OCI-M1 (cell line): Measurements from ENCODE around the gene BAHCC1.

Experiments
- DNase-seq: peaks from one replicate; lab custom pipeline; 2025; lab: John Stamatoyannopoulos, UW

BAHCC1 gene

GRCh38 chr17:81398176-81398831, 3.0 kb downstream of the BAHCC1 start:
- no peak for DNase-seq

GRCh38 chr17:81398832-81399411, 3.7 kb downstream of the BAHCC1 start:
- DNase-seq = no peak

- peak; percentile 12 for DNase-seq
Measured at GRCh38 chr17:81399481-81400153, 4.4 kb downstream of the BAHCC1 start.

- DNase-seq = no peak
Measured at GRCh38 chr17:81400154-81400977, 5.1 kb downstream of the BAHCC1 start.

GRCh38 chr17:81400996-81401722, 5.9 kb downstream of the BAHCC1 start:
- no peak for DNase-seq

- peak; percentile 34 for DNase-seq
Measured at GRCh38 chr17:81401723-81402529, 6.7 kb downstream of the BAHCC1 start.

- no peak for DNase-seq
Measured at GRCh38 chr17:81402530-81402941, 7.3 kb downstream of the BAHCC1 start.

- no peak for DNase-seq
Measured at GRCh38 chr17:81402981-81403467, 7.8 kb downstream of the BAHCC1 start.

- DNase-seq = no peak
Measured at GRCh38 chr17:81403671-81404534, 8.6 kb downstream of the BAHCC1 start.

- no peak for DNase-seq
Measured at GRCh38 chr17:81404558-81405165, 9.4 kb downstream of the BAHCC1 start.

GRCh38 chr17:81405411-81405872, 10.2 kb downstream of the BAHCC1 start:
- no peak for DNase-seq

GRCh38 chr17:81406117-81406953, 11.1 kb downstream of the BAHCC1 start:
- no peak for DNase-seq

GRCh38 chr17:81408049-81408448, 12.8 kb downstream of the BAHCC1 start:
- DNase-seq = no peak

- DNase-seq = peak; percentile 56
Measured at GRCh38 chr17:81409190-81409935, 14.1 kb downstream of the BAHCC1 start.

- DNase-seq = no peak
Measured at GRCh38 chr17:81410852-81411251, 15.6 kb downstream of the BAHCC1 start.

GRCh38 chr17:81411305-81411704, 16.0 kb downstream of the BAHCC1 start:
- no peak for DNase-seq

- DNase-seq = peak; percentile 14
Measured at GRCh38 chr17:81412490-81413093, 17.3 kb downstream of the BAHCC1 start.
